Mucosa of gallbladder (tissue), 1 donor: ENCODE data around the gene TEKT4. TPM values are rescaled to one million over a fixed set of nuclear protein-coding genes. Genes with fewer than 3 reads are reported as not detected.
"Not testable (repeated sequence)": the region's sequence is repeated elsewhere in the genome, so short reads cannot be mapped to it uniquely, and the experiment has no call there.

Experiments used
- DNase-seq: peaks from one replicate; pipeline ENCODE4 v3.0.0-alpha.2; 2020; ENCODE audit warnings: low spot score
- total RNA-seq: library from RNA; stranded (reverse); gene quantifications from one replicate; pipeline ENCODE4 v1.2.1, GENCODE V29; 2021
- donor health status: DM: no; HTN: no; CAD: no.

TEKT4 gene
- total RNA-seq, result 0.14 TPM

- DNase-seq, result no peak
Measured at GRCh38 chr2:94871226-94872087, at the start of gene TEKT4. Gene TEKT4 (plus strand): TSS chr2:94871430. CDS start chr2:94871580, 150 bp downstream.

GRCh38 chr2:94839224-94839623 is 32.0 kb upstream of the TEKT4 start:
- DNase-seq, result not testable (repeated sequence)

GRCh38 chr2:94856856-94857255 is 14.4 kb upstream of the TEKT4 start:
- DNase-seq, result not testable (repeated sequence)

GRCh38 chr2:94857367-94858162 is 13.7 kb upstream of the TEKT4 start:
- not testable (repeated sequence) for DNase-seq

- not testable (repeated sequence) for DNase-seq
Measured at GRCh38 chr2:94858163-94858888, 12.9 kb upstream of the TEKT4 start.

- no peak for DNase-seq
Measured at GRCh38 chr2:94861308-94862152, 9.7 kb upstream of the TEKT4 start.

GRCh38 chr2:94862903-94863302 is 8.3 kb upstream of the TEKT4 start:
- DNase-seq, result not testable (repeated sequence)

GRCh38 chr2:94869131-94869530 is 2.1 kb upstream of the TEKT4 start:
- no peak for DNase-seq

- no peak for DNase-seq
Measured at GRCh38 chr2:94869552-94870439, 1.4 kb upstream of the TEKT4 start.

- no peak for DNase-seq
Measured at GRCh38 chr2:94870440-94871225, 597 bp upstream of the TEKT4 start.

- no peak for DNase-seq
Measured at GRCh38 chr2:94872088-94872618, 923 bp downstream of the TEKT4 start.

- no peak for DNase-seq
Measured at GRCh38 chr2:94872676-94873361, 1.6 kb downstream of the TEKT4 start.

- DNase-seq, result no peak
Measured at GRCh38 chr2:94873362-94874276, 2.4 kb downstream of the TEKT4 start.

GRCh38 chr2:94874277-94874997 is 3.2 kb downstream of the TEKT4 start:
- DNase-seq, result no peak

- DNase-seq, result no peak
Measured at GRCh38 chr2:94875064-94875819, 4.0 kb downstream of the TEKT4 start.
